Body of pancreas (tissue), 4 donors: Measurements from ENCODE around the gene TRMT61A.

Source experiments
- CTCF ChIP-seq, 7 experiments: fragments of 450-650 bp in 4 of 7; fragments of 200-600 bp in 3 of 7; sonication (generic) in 3 of 7; IDR thresholded peaks; one replicate each; pipeline ENCODE4 v1.5.1; 2016 to 2019; ENCODE audit warnings: antibody characterized with exemption in 7 of 7
- POLR2A ChIP-seq, 3 donors: fragments of 450-650 bp; IDR thresholded peaks; one replicate each; pipeline ENCODE4 v1.6.1; 2016; ENCODE audit warnings: antibody characterized with exemption in 3 of 3, mild to moderate bottlenecking in 2 of 3

- TF ChIP-seq CTCF (IDR thresholded peaks at IDR 0.05) = no peak
- no peak for TF ChIP-seq POLR2A (IDR thresholded peaks at IDR 0.05)
These were observed 2.6 kb upstream of the TRMT61A start for GRCh38 chr14:103526247-103526913.
